Activated naive CD4-positive, alpha-beta T cell treated with anti-CD3 and anti-CD28 coated beads, Interleukin-2, amount 50 U/mL, for 24 hours (primary cell): Measurements from ENCODE around the gene C2orf80.
"Not testable (repeated sequence)": the region's sequence is repeated elsewhere in the genome, so short reads cannot be mapped to it uniquely, and the experiment has no call there.

ENCODE experiments used
- H3K27ac Mint-ChIP-seq: one replicate; pipeline ENCODE4 v1.8.0; 2021; ENCODE audit warnings: mild to moderate bottlenecking, mixed read lengths
- H3K27me3 Mint-ChIP-seq: one replicate; pipeline ENCODE4 v1.8.0; 2021; ENCODE audit warnings: mixed read lengths
- H3K36me3 Mint-ChIP-seq: one replicate; pipeline ENCODE4 v1.8.0; 2021; ENCODE audit warnings: mixed read lengths
- H3K4me1 Mint-ChIP-seq: one replicate; pipeline ENCODE4 v1.8.0; 2021; ENCODE audit warnings: mixed read lengths
- H3K4me3 Mint-ChIP-seq: one replicate; pipeline ENCODE4 v1.8.0; 2021; ENCODE audit warnings: mild to moderate bottlenecking, mixed read lengths
- H3K9me3 Mint-ChIP-seq: one replicate; pipeline ENCODE4 v1.8.0; 2021; ENCODE audit warnings: mixed read lengths

The C2orf80 gene

GRCh38 chr2:208150956-208151355 lies 38.9 kb downstream of the C2orf80 start:
- H3K27me3 Mint-ChIP-seq = peaks cover 1% of the 10 kb centered on the region
- no peak overlapping the region for H3K4me3 Mint-ChIP-seq
- no peaks in the 10 kb centered on the region for H3K4me1 Mint-ChIP-seq

GRCh38 chr2:208150094-208150493 lies 39.7 kb downstream of the C2orf80 start:
- H3K4me3 Mint-ChIP-seq = no peak overlapping the region
- H3K27ac Mint-ChIP-seq = no peak overlapping the region
- H3K36me3 Mint-ChIP-seq = no peaks in the 10 kb centered on the region
- peaks cover 1% of the 10 kb centered on the region for H3K27me3 Mint-ChIP-seq
- H3K4me1 Mint-ChIP-seq = no peaks in the 10 kb centered on the region
- H3K9me3 Mint-ChIP-seq = peaks cover 8% of the 10 kb centered on the region

More at GRCh38 chr2:208150956-208151355, 38.9 kb downstream of the C2orf80 start:
- Mint-ChIP-seq H3K27ac (no peak overlapping the region), H3K36me3 (no peaks in the 10 kb centered on the region), H3K9me3 (peaks cover 8% of the 10 kb centered on the region)

- Mint-ChIP-seq H3K27me3 (peaks cover 1% of the 10 kb centered on the region), H3K36me3 (no peaks in the 10 kb centered on the region), H3K27ac (no peak overlapping the region), H3K4me3 (no peak overlapping the region), H3K4me1 (no peaks in the 10 kb centered on the region), H3K9me3 (peaks cover 8% of the 10 kb centered on the region)
These were observed 41.0 kb downstream of the C2orf80 start for GRCh38 chr2:208148803-208149202.

GRCh38 chr2:208147759-208148158 lies 42.1 kb downstream of the C2orf80 start:
- Mint-ChIP-seq H3K4me3 (no peak overlapping the region), H3K27me3 (peaks cover 1% of the 10 kb centered on the region), H3K4me1 (no peaks in the 10 kb centered on the region), H3K36me3 (no peaks in the 10 kb centered on the region), H3K9me3 (peaks cover 8% of the 10 kb centered on the region), H3K27ac (no peak overlapping the region)

- Mint-ChIP-seq H3K27ac (no peak overlapping the region), H3K4me1 (no peaks in the 10 kb centered on the region), H3K4me3 (no peak overlapping the region), H3K9me3 (peaks cover 8% of the 10 kb centered on the region), H3K36me3 (no peaks in the 10 kb centered on the region), H3K27me3 (peaks cover 1% of the 10 kb centered on the region)
These were observed 42.8 kb downstream of the C2orf80 start for GRCh38 chr2:208147008-208147407.

GRCh38 chr2:208146006-208146405 lies 43.8 kb downstream of the C2orf80 start, which contains the start of gene CRYGB:
Gene CRYGB (minus strand): TSS chr2:208146158. CDS start chr2:208146120, 38 bp downstream.
- Mint-ChIP-seq H3K4me3 (no peak within 1 kb of the TSS), H3K4me1 (no peaks in the 10 kb centered on the region), H3K27me3 (peaks cover 1% of the 10 kb centered on the region), H3K9me3 (peaks cover 5% of the 10 kb centered on the region), H3K27ac (no peak within 1 kb of the TSS), H3K36me3 (no peaks in the 10 kb centered on the region)

- no peaks in the 10 kb centered on the region for H3K9me3 Mint-ChIP-seq
- H3K27ac Mint-ChIP-seq = no peak overlapping the region
- no peaks in the 10 kb centered on the region for H3K27me3 Mint-ChIP-seq
- H3K4me3 Mint-ChIP-seq = no peak overlapping the region
- no peaks in the 10 kb centered on the region for H3K36me3 Mint-ChIP-seq
- H3K4me1 Mint-ChIP-seq = no peaks in the 10 kb centered on the region
These were observed 46.7 kb downstream of the C2orf80 start for GRCh38 chr2:208142925-208143799.

GRCh38 chr2:208142240-208142924 lies 47.4 kb downstream of the C2orf80 start:
- no peak overlapping the region for H3K27ac Mint-ChIP-seq
- no peaks in the 10 kb centered on the region for H3K9me3 Mint-ChIP-seq
- H3K36me3 Mint-ChIP-seq = no peaks in the 10 kb centered on the region

GRCh38 chr2:208139447-208139846 lies 50.4 kb downstream of the C2orf80 start:
- peaks cover 7% of the 10 kb centered on the region for H3K4me1 Mint-ChIP-seq
- H3K27ac Mint-ChIP-seq = no peak overlapping the region
- no peak overlapping the region for H3K4me3 Mint-ChIP-seq
- H3K9me3 Mint-ChIP-seq = no peaks in the 10 kb centered on the region
- H3K36me3 Mint-ChIP-seq = no peaks in the 10 kb centered on the region
- H3K27me3 Mint-ChIP-seq = no peaks in the 10 kb centered on the region

More at GRCh38 chr2:208142240-208142924, 47.4 kb downstream of the C2orf80 start:
- Mint-ChIP-seq H3K4me3 (no peak overlapping the region), H3K27me3 (no peaks in the 10 kb centered on the region), H3K4me1 (no peaks in the 10 kb centered on the region)

- H3K27me3 Mint-ChIP-seq, H3K4me3 Mint-ChIP-seq, H3K27ac Mint-ChIP-seq, H3K9me3 Mint-ChIP-seq, H3K36me3 Mint-ChIP-seq, H3K4me1 Mint-ChIP-seq: not testable (repeated sequence)
These were observed 51.5 kb downstream of the C2orf80 start for GRCh38 chr2:208138334-208138733.

GRCh38 chr2:208136716-208137094 lies 53.1 kb downstream of the C2orf80 start:
- Mint-ChIP-seq H3K4me1 (peaks cover 7% of the 10 kb centered on the region), H3K36me3 (no peaks in the 10 kb centered on the region), H3K4me3 (no peak overlapping the region), H3K27me3 (no peaks in the 10 kb centered on the region), H3K27ac (no peak overlapping the region), H3K9me3 (no peaks in the 10 kb centered on the region)

- H3K36me3 Mint-ChIP-seq = no peaks in the 10 kb centered on the region
- no peaks in the 10 kb centered on the region for H3K27me3 Mint-ChIP-seq
- no peak overlapping the region for H3K27ac Mint-ChIP-seq
- H3K9me3 Mint-ChIP-seq = no peaks in the 10 kb centered on the region
- no peak overlapping the region for H3K4me3 Mint-ChIP-seq
- H3K4me1 Mint-ChIP-seq = peaks cover 7% of the 10 kb centered on the region
These were observed 53.8 kb downstream of the C2orf80 start for GRCh38 chr2:208135794-208136715.

- Mint-ChIP-seq H3K4me1 (peaks cover 7% of the 10 kb centered on the region), H3K27ac (no peak overlapping the region), H3K27me3 (no peaks in the 10 kb centered on the region), H3K9me3 (no peaks in the 10 kb centered on the region), H3K36me3 (no peaks in the 10 kb centered on the region), H3K4me3 (no peak overlapping the region)
These were observed 54.8 kb downstream of the C2orf80 start for GRCh38 chr2:208134928-208135586.

- peaks cover 4% of the 10 kb centered on the region for H3K9me3 Mint-ChIP-seq
- H3K36me3 Mint-ChIP-seq = no peaks in the 10 kb centered on the region
- H3K27me3 Mint-ChIP-seq = peaks cover 8% of the 10 kb centered on the region
- H3K4me3 Mint-ChIP-seq = no peak overlapping the region
- no peak overlapping the region for H3K27ac Mint-ChIP-seq
- H3K4me1 Mint-ChIP-seq = peaks cover 7% of the 10 kb centered on the region
These were observed 59.1 kb downstream of the C2orf80 start for GRCh38 chr2:208130712-208131110.
